CD4-positive, alpha-beta T cell treated with Interleukin-4 for 4 hours (primary cell): ENCODE results near the gene AK3.
"Not testable (repeated sequence)": the region's sequence is repeated elsewhere in the genome, so short reads cannot be mapped to it uniquely, and the experiment has no call there.

Experiments
- DNase-seq: peaks from one replicate; pipeline ENCODE4 v3.0.0-alpha.2; 2020

Gene AK3

GRCh38 chr9:4740638-4741364, at the start of gene AK3:
AK3 (minus strand) TSS chr9:4741202; CDS start chr9:4741087, 115 bp downstream.
- DNase-seq = peak; percentile 81

- DNase-seq = no peak
These were observed 47.7 kb upstream of the AK3 start for GRCh38 chr9:4788703-4789102.

GRCh38 chr9:4787876-4788275, 46.9 kb upstream of the AK3 start:
- no peak for DNase-seq

GRCh38 chr9:4786599-4786998, 45.6 kb upstream of the AK3 start:
- no peak for DNase-seq

- DNase-seq = no peak
These were observed 43.4 kb upstream of the AK3 start for GRCh38 chr9:4784403-4784802.

- not testable (repeated sequence) for DNase-seq
These were observed 42.2 kb upstream of the AK3 start for GRCh38 chr9:4783191-4783590.

- DNase-seq = no peak
These were observed 40.4 kb upstream of the AK3 start for GRCh38 chr9:4781408-4781807.

GRCh38 chr9:4780651-4781050, 39.6 kb upstream of the AK3 start:
- no peak for DNase-seq

GRCh38 chr9:4774958-4775357, 34.0 kb upstream of the AK3 start:
- not testable (repeated sequence) for DNase-seq

GRCh38 chr9:4774209-4774608, 33.2 kb upstream of the AK3 start:
- DNase-seq = no peak

GRCh38 chr9:4771788-4772187, 30.8 kb upstream of the AK3 start:
- DNase-seq = no peak

GRCh38 chr9:4769321-4770080, 28.5 kb upstream of the AK3 start:
- no peak for DNase-seq

- no peak for DNase-seq
These were observed 27.7 kb upstream of the AK3 start for GRCh38 chr9:4768681-4769080.

- no peak for DNase-seq
These were observed 23.0 kb upstream of the AK3 start for GRCh38 chr9:4764033-4764432.

- DNase-seq = peak; percentile 7
These were observed 22.0 kb upstream of the AK3 start for GRCh38 chr9:4762886-4763541.

GRCh38 chr9:4762108-4762885, 21.3 kb upstream of the AK3 start:
- DNase-seq = peak; percentile 85

- DNase-seq = no peak
These were observed 19.1 kb upstream of the AK3 start for GRCh38 chr9:4760122-4760521.

GRCh38 chr9:4756420-4756819, 15.4 kb upstream of the AK3 start:
- no peak for DNase-seq

GRCh38 chr9:4755026-4755609, 14.1 kb upstream of the AK3 start:
- no peak for DNase-seq

- not testable (repeated sequence) for DNase-seq
These were observed 13.5 kb upstream of the AK3 start for GRCh38 chr9:4754530-4754929.

- DNase-seq = peak; percentile 49
These were observed 9.1 kb upstream of the AK3 start for GRCh38 chr9:4750023-4750673.

GRCh38 chr9:4748612-4749011, 7.6 kb upstream of the AK3 start:
- no peak for DNase-seq
